GM23248 (cell line): Measurements from ENCODE around the gene ZNF564.

Source experiments
- EZH2 ChIP-seq: fragments of 200-600 bp; sonication (generic); IDR thresholded peaks from 2 replicates; pipeline ENCODE4 v1.6.1; 2018; ENCODE audit warnings: antibody characterized with exemption, mild to moderate bottlenecking; ENCODE audit not compliant: insufficient read depth, poor library complexity, severe bottlenecking
- EZH2phosphoT487 ChIP-seq: fragments of 200-600 bp; sonication (generic); IDR thresholded peaks from 2 replicates; pipeline ENCODE4 v1.6.1; 2018; ENCODE audit warnings: antibody characterized with exemption, moderate library complexity, mild to moderate bottlenecking, low read depth; ENCODE audit not compliant: insufficient read depth

GRCh38 chr19:12555456-12555930 lies 4.2 kb upstream of the ZNF564 start:
- no peak for TF ChIP-seq EZH2
- TF ChIP-seq EZH2phosphoT487, result no peak
